ENCODE measurements around the gene SNX8. TPM values are rescaled to one million over a fixed set of nuclear protein-coding genes. Genes with fewer than 3 reads are reported as not detected.

The SNX8 gene
- total RNA-seq, 1 donor from 2014 or later, result 12.9 TPM

GRCh38 chr7:2204446-2204845, 109.8 kb downstream of the SNX8 start:
- Histone ChIP-seq H3K4me3 (ENCODE audit: low read depth, low read length) (no peak overlapping the region), H3K27me3 (ENCODE audit: control insufficient read depth, insufficient read depth, low read length) (no peaks in the 10 kb centered on the region), H3K36me3 (ENCODE audit: control insufficient read depth, insufficient read depth, low read length) (peaks cover 8% of the 10 kb centered on the region)
- FAIRE-seq (no peak), DNase-seq (ENCODE audit: low read depth) (no peak)
- TF ChIP-seq CTCF (IDR thresholded peaks at IDR 0.05; ENCODE audit: insufficient read depth, low read length, severe bottlenecking), result no peak

- Histone ChIP-seq H3K27me3 (ENCODE audit: control insufficient read depth, insufficient read depth, low read length) (no peaks in the 10 kb centered on the region), H3K4me3 (ENCODE audit: low read depth, low read length) (no peak overlapping the region), H3K36me3 (ENCODE audit: control insufficient read depth, insufficient read depth, low read length) (peaks cover 7% of the 10 kb centered on the region)
- FAIRE-seq (no peak), DNase-seq (ENCODE audit: low read depth) (no peak)
- no peak for TF ChIP-seq CTCF (IDR thresholded peaks at IDR 0.05; ENCODE audit: insufficient read depth, low read length, severe bottlenecking)
These were observed 110.4 kb downstream of the SNX8 start for GRCh38 chr7:2203766-2204300.

GRCh38 chr7:2202901-2203765, 111.1 kb downstream of the SNX8 start:
- Histone ChIP-seq H3K27me3 (ENCODE audit: control insufficient read depth, insufficient read depth, low read length) (no peaks in the 10 kb centered on the region), H3K4me3 (ENCODE audit: low read depth, low read length) (no peak overlapping the region), H3K36me3 (ENCODE audit: control insufficient read depth, insufficient read depth, low read length) (peaks cover 6% of the 10 kb centered on the region)
- DNase-seq (ENCODE audit: low read depth) (no peak), FAIRE-seq (no peak)
- no peak for TF ChIP-seq CTCF (IDR thresholded peaks at IDR 0.05; ENCODE audit: insufficient read depth, low read length, severe bottlenecking)

- DNase-seq (ENCODE audit: low read depth) (no peak), FAIRE-seq (no peak)
- Histone ChIP-seq H3K36me3 (ENCODE audit: control insufficient read depth, insufficient read depth, low read length) (peaks cover 4% of the 10 kb centered on the region), H3K27me3 (ENCODE audit: control insufficient read depth, insufficient read depth, low read length) (no peaks in the 10 kb centered on the region), H3K4me3 (ENCODE audit: low read depth, low read length) (no peak overlapping the region)
- no peak for TF ChIP-seq CTCF (IDR thresholded peaks at IDR 0.05; ENCODE audit: insufficient read depth, low read length, severe bottlenecking)
These were observed 111.9 kb downstream of the SNX8 start for GRCh38 chr7:2202361-2202761.

Other genes with a start within 250 kb of the SNX8 start
- 57.4 TPM in 2 replicates for gene MAD1L1, start 81.5 kb downstream of the SNX8 start, total RNA-seq
- gene MRM2, start 72.2 kb downstream of the SNX8 start, total RNA-seq, result 19.7 and 21.1 TPM in 2 replicates
- gene NUDT1, start 72.2 kb downstream of the SNX8 start, total RNA-seq, result 7.9 and 16.0 TPM in 2 replicates
- 195 and 262 TPM in 2 replicates for gene EIF3B, start 40.4 kb upstream of the SNX8 start, total RNA-seq
- gene CHST12, start 89.2 kb upstream of the SNX8 start, total RNA-seq, result 0.51 and 0.79 TPM in 2 replicates
- not detected in 2 replicates for gene GRIFIN, start 162.0 kb upstream of the SNX8 start, total RNA-seq
- gene LFNG, start 205.3 kb upstream of the SNX8 start, total RNA-seq, result 4.5 and 6.8 TPM in 2 replicates
- gene BRAT1, start 241.1 kb upstream of the SNX8 start, total RNA-seq, result 12.1 and 13.3 TPM in 2 replicates
- gene IQCE, start 244.5 kb upstream of the SNX8 start, total RNA-seq, result 6.3 and 6.9 TPM in 2 replicates

Data from bronchial epithelial cell (primary cell).